Loucy (cell line): Measurements from ENCODE around the gene CYP2W1.

Experiments used
- H2AFZ ChIP-seq: fragments of 200-600 bp; sonication (generic); 2 replicates; pipeline ENCODE4 v1.6.0; 2016; ENCODE audit warnings: antibody characterized with exemption, mild to moderate bottlenecking, low read length, moderate library complexity
- H3F3A ChIP-seq: fragments of 200-600 bp; 2 replicates; pipeline ENCODE4 v1.6.0; 2016; ENCODE audit warnings: antibody characterized with exemption, low read depth, mild to moderate bottlenecking
- H3K27me3 ChIP-seq: fragments of 200-600 bp; sonication (generic); 2 replicates; pipeline ENCODE4 v1.6.1; 2014; ENCODE audit warnings: low read length, mild to moderate bottlenecking; ENCODE audit not compliant: insufficient read depth, poor library complexity, severe bottlenecking
- H3K36me3 ChIP-seq: fragments of 200-600 bp; sonication (generic); 2 replicates; pipeline ENCODE4 v1.6.1; 2016; ENCODE audit warnings: low read length; ENCODE audit not compliant: insufficient read depth
- H3K4me1 ChIP-seq: fragments of 200-600 bp; sonication (generic); 2 replicates; pipeline ENCODE4 v1.5.1; 2014; ENCODE audit warnings: low read length, mild to moderate bottlenecking; ENCODE audit not compliant: insufficient read depth, poor library complexity, severe bottlenecking
- H3K4me2 ChIP-seq: fragments of 200-600 bp; sonication (generic); 2 replicates; pipeline ENCODE4 v1.6.0; 2014; ENCODE audit warnings: antibody characterized with exemption, low read length, low read depth, mild to moderate bottlenecking; ENCODE audit not compliant: poor library complexity, severe bottlenecking
- H3K4me3 ChIP-seq: fragments of 200-600 bp; sonication (generic); 2 replicates; pipeline ENCODE4 v1.5.1; 2014; ENCODE audit warnings: low read length, mild to moderate bottlenecking, mixed read lengths; ENCODE audit not compliant: poor library complexity, severe bottlenecking
- H3K79me2 ChIP-seq: fragments of 200-600 bp; sonication (generic); 2 replicates; pipeline ENCODE4 v1.6.1; 2014; ENCODE audit warnings: low read length; ENCODE audit not compliant: insufficient read depth
- H3K9ac ChIP-seq: fragments of 200-600 bp; sonication (generic); 2 replicates; pipeline ENCODE4 v1.6.0; 2014; ENCODE audit warnings: mild to moderate bottlenecking, low read depth, low read length, moderate library complexity; ENCODE audit not compliant: poor library complexity, severe bottlenecking
- H3K9me2 ChIP-seq: fragments of 200-600 bp; sonication (generic); replicated peaks from 2 replicates; pipeline ENCODE4 v1.6.1; 2016; ENCODE audit warnings: low read depth, low read length, mixed read lengths
- H3K9me3 ChIP-seq: fragments of 200-600 bp; sonication (generic); 2 replicates; pipeline ENCODE4 v1.6.1; 2014; ENCODE audit warnings: mild to moderate bottlenecking, antibody characterized with exemption, low read length, low read depth; ENCODE audit not compliant: insufficient read depth
- H4K20me1 ChIP-seq: fragments of 200-600 bp; sonication (generic); 2 replicates; pipeline ENCODE4 v1.6.0; 2014; ENCODE audit warnings: antibody characterized with exemption, low read length, mild to moderate bottlenecking; ENCODE audit not compliant: insufficient read depth, poor library complexity, severe bottlenecking
- CTCF ChIP-seq: fragments of 200-600 bp; sonication (generic); conservative IDR thresholded peaks from 2 replicates; pipeline ENCODE4 v1.5.1; 2014; ENCODE audit warnings: mild to moderate bottlenecking, antibody characterized with exemption, low read length
- EZH2phosphoT487 ChIP-seq: fragments of 200-600 bp; IDR thresholded peaks from 2 replicates; pipeline ENCODE4 v1.6.1; 2018; ENCODE audit warnings: antibody characterized with exemption, mild to moderate bottlenecking, moderate library complexity, borderline replicate concordance

Gene CYP2W1

GRCh38 chr7:1011297-1012003 is 28.5 kb downstream of the CYP2W1 start:
- Histone ChIP-seq H3K79me2 (peaks cover 7% of the 10 kb centered on the region; the same call in 1 of the 2 replicates), H3K27me3 (no peaks in the 10 kb centered on the region), H3K36me3 (peaks cover 9% of the 10 kb centered on the region; the same call in 1 of the 2 replicates), H4K20me1 (no peaks in the 10 kb centered on the region), H3K9ac (no peak overlapping the region), H3K4me3 (no peak overlapping the region), H3K9me2 (no peaks in the 10 kb centered on the region), H3F3A (no peaks in the 10 kb centered on the region), H3K4me1 (no peaks in the 10 kb centered on the region), H2AFZ (no peak overlapping the region), H3K4me2 (no peak overlapping the region), H3K9me3 (no peaks in the 10 kb centered on the region)
- TF ChIP-seq EZH2phosphoT487 (no peak), CTCF (no peak)

- TF ChIP-seq EZH2phosphoT487 = no peak
- TF ChIP-seq CTCF = no peak
- Histone ChIP-seq H3K4me3 (no peak overlapping the region), H3K9ac (no peak overlapping the region), H3K79me2 (peaks cover 7% of the 10 kb centered on the region; the same call in 1 of the 2 replicates), H2AFZ (no peak overlapping the region), H3K36me3 (peaks cover 9% of the 10 kb centered on the region; the same call in 1 of the 2 replicates), H3K4me2 (no peak overlapping the region), H4K20me1 (no peaks in the 10 kb centered on the region), H3F3A (no peaks in the 10 kb centered on the region), H3K4me1 (no peaks in the 10 kb centered on the region), H3K9me3 (no peaks in the 10 kb centered on the region), H3K9me2 (no peaks in the 10 kb centered on the region), H3K27me3 (no peaks in the 10 kb centered on the region)
Observed at GRCh38 chr7:1012004-1012715, 29.2 kb downstream of the CYP2W1 start.

- Histone ChIP-seq H3K4me1 (no peaks in the 10 kb centered on the region), H3K9me2 (no peaks in the 10 kb centered on the region), H2AFZ (no peak overlapping the region), H3K27me3 (no peaks in the 10 kb centered on the region), H3K9me3 (no peaks in the 10 kb centered on the region), H4K20me1 (no peaks in the 10 kb centered on the region), H3K4me2 (no peak overlapping the region), H3F3A (no peaks in the 10 kb centered on the region), H3K79me2 (peaks cover 10% of the 10 kb centered on the region; the same call in 1 of the 2 replicates), H3K9ac (no peak overlapping the region), H3K4me3 (no peak overlapping the region), H3K36me3 (peaks cover 9% of the 10 kb centered on the region; the same call in 1 of the 2 replicates)
- TF ChIP-seq CTCF (no peak), EZH2phosphoT487 (no peak)
Observed at GRCh38 chr7:1012716-1013095, 29.7 kb downstream of the CYP2W1 start.
